ENCODE results near the gene SWI5. TPM values are rescaled to one million over a fixed set of nuclear protein-coding genes. Genes with fewer than 3 reads are reported as not detected.

The SWI5 gene
- total RNA-seq, 2 experiments from 2014 or later: 18.1 to 19.5 TPM

DNA sequence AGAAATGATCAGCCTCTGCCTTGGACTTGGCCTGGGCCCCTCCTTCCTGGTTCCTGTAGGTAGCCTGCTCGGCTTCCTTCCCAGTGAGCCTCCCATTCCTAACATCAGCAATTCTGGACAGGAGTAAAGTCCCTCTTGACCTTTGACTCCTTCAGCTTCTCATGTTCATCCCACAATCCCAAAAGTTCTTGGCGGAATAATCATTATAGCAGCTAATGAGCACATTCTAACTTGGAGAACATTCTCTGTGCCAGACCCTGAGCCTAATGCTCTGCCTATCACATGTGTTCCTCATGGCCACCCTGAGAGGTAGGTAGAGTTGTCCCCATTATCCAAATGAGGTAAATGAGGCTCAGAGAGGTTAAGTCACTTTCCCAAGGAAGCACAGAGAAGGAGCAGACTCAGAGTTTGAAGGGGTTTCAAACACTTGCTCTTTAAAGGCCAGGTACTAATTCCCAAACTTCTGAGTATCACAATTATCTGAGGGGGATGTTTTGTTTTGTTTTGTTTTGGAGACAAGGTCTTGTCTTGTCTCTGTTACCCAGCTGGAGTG is 21.2 kb downstream of the SWI5 start:
- ChIA-PET POLR2A (no interaction called here), CTCF (interaction anchor here (1.3 to 1.4 kb wide), 2 partner anchors 48 to 59 kb away, joined by 3 read pairs; no protein-coding TSS in a partner anchor)

- ChIA-PET POLR2A (no interaction called here), CTCF (interaction anchor here (1.4 kb wide), 1 partner anchor 46 kb away, joined by 3 read pairs; no protein-coding TSS in a partner anchor)
Measured at GRCh38 chr9:128298535-128299482, 22.7 kb downstream of the SWI5 start.

DNA sequence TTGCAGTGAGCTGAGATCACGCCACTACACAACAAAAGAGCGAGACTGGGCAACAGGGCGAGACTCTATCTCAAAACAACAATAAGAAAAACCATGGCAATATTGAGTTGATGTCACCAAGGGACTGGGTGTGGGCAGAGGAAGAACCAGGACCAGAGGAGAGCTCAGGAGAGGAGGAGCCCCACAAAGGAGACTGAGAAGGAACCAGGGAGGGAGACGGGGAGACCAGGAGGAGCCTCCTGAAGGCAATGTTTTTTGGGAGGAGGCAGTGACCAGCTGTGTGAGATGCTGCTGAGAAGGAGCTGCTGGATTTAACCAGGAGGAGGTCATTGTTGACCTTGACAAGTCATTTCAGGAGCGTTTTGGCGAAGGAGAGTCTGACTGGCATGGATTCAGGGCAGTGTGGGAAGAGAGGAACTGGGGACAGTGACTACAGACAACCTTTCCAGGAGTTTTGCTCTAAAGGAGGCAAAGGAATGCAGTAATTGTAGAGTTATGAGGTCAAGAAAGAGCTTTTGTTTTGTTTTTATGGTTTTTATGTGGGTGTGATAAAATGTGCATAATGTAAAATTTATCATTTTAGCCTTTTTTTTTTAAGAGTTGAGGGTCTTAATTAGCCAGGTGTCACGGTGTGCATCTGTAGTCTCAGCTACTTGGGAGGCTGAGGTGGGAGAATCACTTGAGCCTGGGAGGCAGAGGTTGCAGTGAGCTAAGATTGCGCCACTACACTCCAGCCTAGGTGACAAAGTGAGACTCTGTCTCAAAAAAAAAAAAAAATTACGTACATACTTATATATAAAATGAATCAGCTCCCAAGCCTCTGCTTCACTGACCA is 28.3 kb downstream of the SWI5 start:
- CTCF ChIA-PET: interaction anchor here (0.5 kb wide), 1 partner anchor 162 kb away, joined by 3 read pairs; no protein-coding TSS in a partner anchor

DNA sequence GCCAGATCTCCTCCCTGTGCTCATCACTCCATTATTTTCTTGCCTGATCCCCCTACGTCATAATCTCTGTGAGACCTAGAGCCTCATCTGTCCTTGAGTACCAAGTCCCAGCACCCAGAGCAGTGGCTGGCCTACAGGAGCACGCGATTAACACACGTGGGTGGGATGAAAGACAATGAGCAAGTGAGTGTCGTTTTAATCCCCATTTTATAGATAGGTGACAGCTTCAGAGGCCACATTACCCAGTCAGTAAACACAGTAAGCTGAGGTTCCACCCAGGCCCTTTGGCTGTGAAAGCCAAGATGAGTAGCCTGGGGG is 28.9 kb downstream of the SWI5 start:
- CTCF ChIA-PET: no interaction called here

More for the DNA sequence above, 28.3 kb downstream of the SWI5 start:
- POLR2A ChIA-PET: no interaction called here

GRCh38 chr9:128309551-128309950 is 33.5 kb downstream of the SWI5 start:
- POLR2A ChIA-PET: no interaction called here
- CTCF ChIA-PET: no interaction called here

More for the DNA sequence above, 28.9 kb downstream of the SWI5 start:
- POLR2A ChIA-PET: no interaction called here

DNA sequence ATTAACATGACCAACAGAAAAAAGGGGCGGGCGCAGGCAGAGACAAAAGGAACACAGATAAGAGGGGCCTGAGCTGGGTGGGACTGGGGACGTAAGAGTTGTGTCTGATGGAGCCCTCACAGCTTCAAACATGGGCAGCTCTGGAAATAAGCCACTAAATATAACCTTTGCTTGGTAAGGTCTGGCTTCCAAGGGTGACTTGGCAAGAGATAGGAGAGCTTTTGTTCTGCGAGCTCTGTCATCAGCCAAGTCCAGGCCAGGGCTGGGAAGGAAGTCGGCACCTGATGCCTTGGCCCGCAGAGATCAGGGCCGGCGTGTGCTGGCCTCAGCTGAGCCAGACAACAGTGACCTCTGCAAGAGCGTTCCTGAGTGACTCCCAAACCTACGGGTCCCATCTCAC is 34.4 kb downstream of the SWI5 start:
- CTCF ChIA-PET: interaction anchor here (0.6 kb wide), 1 partner anchor 18 kb away, joined by 3 read pairs; no protein-coding TSS in a partner anchor
- POLR2A ChIA-PET: no interaction called here

DNA sequence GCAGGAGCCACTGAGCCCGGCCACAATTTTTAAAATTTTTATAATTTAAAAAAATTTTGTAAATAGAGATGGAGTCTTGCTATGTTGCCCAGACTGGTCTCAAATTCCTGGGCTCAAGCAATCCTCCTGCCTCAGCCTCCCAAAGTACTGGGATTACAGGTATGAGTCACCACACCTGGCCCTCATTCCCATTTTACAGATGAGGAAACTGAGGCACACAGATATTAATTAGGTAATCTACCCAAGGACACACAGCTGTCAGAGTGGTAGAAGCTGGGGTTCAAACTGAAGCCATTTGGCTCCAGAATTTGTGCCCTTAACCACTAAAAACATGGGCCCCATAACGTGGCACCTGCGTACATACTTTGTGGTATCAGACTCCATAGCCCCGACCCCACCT is 38.6 kb downstream of the SWI5 start:
- ChIA-PET CTCF (interaction anchor here (0.6 kb wide), 1 partner anchor 129 kb away, joined by 3 read pairs; no protein-coding TSS in a partner anchor), POLR2A (no interaction called here)

DNA sequence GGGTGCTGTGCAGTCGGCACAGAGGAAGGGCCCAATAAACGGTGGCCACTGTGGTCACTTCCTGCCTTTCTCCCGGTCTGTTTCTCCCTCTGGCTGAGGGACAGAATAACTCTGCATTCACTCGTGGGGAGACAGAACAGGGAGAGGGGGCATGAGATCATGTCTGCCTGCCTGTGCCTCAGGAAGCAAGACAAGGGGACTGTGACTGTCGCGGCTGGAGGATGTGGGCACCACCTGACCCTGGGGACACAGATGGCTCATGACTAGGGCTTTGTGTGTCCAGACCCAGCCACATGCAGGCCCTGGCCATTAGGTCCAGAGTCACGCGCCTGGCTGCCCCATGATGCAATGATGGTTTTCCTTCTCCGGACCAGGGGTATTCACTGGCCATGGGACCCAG is 40.3 kb downstream of the SWI5 start:
- ChIA-PET POLR2A (no interaction called here), CTCF (no interaction called here)

- ChIA-PET POLR2A (no interaction called here), CTCF (no interaction called here)
Measured at GRCh38 chr9:128317629-128318028, 41.6 kb downstream of the SWI5 start.

DNA sequence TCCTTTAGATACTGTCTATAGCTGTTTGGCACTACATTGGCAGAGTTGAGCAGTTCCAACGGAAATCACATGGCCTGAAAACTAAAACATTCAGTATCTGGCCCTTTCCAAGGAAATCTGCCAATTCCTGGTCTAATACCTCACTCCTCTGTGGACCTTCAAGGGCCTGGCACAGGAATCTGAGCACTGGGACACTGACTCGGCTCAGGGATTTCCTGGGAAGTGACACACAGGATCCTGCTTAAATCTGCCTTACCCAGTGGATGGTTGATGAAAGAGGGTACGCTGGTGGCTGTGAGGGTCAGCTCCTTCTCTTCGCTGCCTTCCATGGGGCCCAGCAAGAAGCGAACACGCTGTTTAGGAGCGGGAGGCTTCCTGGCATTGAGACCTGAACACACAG is 45.3 kb downstream of the SWI5 start:
- ChIA-PET CTCF (interaction anchor here (0.9 to 2.1 kb wide), 2 partner anchors 20 to 41 kb away, joined by 3 to 7 read pairs; no protein-coding TSS in a partner anchor), POLR2A (interaction anchor here (1.1 kb wide), 1 partner anchor 46 kb away, joined by 3 read pairs; the partner anchor contains the start of genes GOLGA2 and SWI5)

DNA sequence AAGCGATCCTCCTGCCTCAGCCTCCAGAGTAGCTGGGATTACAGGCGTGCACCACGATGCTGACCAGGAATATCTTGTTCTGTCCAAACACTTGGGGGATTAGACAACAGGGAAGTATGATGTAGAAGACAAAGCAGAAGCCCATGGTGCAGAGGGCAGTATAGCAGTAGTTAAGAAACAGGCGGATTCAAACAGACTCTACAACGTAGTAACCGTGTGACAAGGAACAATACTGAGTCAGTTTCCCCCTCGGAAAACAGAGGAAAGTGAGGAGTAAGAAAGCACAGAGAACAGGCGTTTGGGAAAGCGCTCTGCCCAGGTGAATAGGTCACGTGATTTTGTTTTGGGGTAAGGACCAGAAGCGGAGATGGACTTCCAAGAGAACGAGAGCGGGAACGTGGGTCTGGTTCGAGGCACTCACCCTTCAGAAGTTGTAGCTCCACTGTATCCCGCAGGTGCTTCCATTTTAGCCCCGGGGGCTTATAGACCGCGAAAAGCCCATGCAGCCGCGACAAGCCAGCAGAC is 45.9 kb downstream of the SWI5 start:
- ChIA-PET POLR2A (interaction anchor here (1.1 kb wide), 1 partner anchor 46 kb away, joined by 3 read pairs; the partner anchor contains the start of genes GOLGA2 and SWI5), CTCF (interaction anchor here (0.6 to 2.1 kb wide), 3 partner anchors 8 to 40 kb away, joined by 3 to 7 read pairs (median 6); no protein-coding TSS in a partner anchor)

DNA sequence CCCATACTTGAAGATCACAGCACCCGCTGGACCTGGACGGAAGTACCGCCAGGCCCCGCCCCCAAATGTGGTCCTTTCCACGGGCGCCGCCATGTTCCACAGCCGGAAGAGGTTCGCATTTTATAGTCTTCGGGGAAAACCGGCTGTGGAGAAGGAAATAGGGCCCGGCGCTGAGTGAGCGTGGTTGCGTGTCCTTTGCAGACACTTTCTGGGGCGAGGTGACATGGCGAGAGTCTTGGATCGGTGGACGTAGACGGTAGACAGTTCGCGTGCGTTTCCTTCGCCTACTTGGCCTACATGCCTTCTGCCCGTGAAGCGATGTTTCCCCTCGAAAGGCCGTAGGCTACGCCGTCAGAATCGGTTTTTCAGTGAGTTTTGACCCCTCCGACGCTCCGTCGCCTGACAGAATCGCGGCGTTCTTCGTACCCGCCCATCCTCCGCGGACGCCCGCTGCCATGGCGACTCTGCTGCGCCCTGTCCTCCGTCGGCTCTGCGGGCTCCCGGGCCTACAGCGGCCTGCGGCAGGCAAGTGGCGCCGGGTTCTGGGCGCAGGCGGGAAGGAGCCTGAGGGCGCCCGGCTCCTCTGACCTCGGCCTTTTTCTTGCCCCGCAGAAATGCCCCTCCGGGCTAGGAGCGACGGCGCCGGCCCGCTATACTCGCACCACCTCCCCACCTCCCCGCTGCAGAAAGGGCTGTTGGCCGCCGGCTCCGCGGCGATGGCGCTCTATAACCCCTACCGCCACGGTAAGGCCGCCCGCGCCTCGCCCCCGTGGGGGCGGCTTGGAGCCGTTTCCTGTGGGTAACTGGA is 46.5 kb downstream of the SWI5 start, which contains the start of the genes COQ4 and TRUB2:
TSS of gene COQ4 (plus strand) at position 436 of the 808 bp plus-strand sequence. CDS start at position 456, 20 bp downstream.
TSS of gene TRUB2 (minus strand) at position 44 of the 808 bp plus-strand sequence. CDS start at position 5, 39 bp downstream.
- CTCF ChIA-PET: interaction anchor here (2.1 kb wide), 1 partner anchor 19 kb away, joined by 7 read pairs; no protein-coding TSS in a partner anchor
- POLR2A ChIA-PET: interaction anchor here (1.1 kb wide), 1 partner anchor 47 kb away, joined by 3 read pairs; the partner anchor contains the start of genes GOLGA2 and SWI5

DNA sequence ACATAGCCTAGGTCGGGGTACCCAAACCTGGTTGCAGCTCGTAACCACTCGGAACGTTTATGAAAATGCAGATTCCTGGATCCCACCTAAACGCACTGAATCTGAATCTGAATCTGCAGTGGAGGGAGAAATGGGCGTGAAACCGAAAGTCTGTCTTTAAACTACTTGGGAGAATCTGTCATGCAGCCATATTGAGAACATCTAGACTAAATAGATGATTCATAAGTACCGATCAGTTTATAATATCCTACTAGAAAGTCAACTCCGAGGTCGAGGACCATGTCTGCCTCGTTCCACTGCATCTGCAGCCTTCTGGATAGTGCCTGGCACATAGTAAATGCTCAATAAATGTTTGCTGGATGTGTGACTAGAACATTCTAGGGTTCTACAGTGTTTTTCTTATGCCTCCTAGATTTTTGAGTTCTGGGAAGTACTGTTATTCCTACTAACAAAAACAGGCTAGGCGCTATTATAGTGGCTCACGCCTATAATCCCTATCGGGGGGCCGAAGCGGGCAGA is 47.2 kb downstream of the SWI5 start:
- CTCF ChIA-PET: interaction anchor here (2.1 kb wide), 1 partner anchor 18 kb away, joined by 8 read pairs; no protein-coding TSS in a partner anchor
- POLR2A ChIA-PET: no interaction called here

DNA sequence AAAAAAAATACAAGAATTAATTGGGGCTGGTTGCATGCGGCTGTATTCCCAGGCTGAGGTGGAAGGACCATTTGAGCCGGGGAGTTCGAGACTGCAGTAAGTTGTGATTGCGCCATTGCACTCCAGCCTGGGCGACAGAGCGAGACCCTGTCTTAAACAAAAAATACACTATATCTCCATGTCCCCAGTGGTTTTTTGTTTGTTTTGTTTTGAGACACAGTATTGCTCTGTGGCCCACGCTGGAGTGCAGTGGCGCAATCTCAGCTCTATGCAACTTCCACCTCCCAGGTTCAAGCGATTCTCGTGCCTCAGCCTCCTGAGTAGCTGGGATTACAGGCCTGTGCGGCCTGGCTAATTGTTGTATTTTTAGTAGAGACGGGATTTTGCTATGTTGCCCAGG is 47.7 kb downstream of the SWI5 start:
- CTCF ChIA-PET: interaction anchor here (2.1 kb wide), 1 partner anchor 17 kb away, joined by 8 read pairs; no protein-coding TSS in a partner anchor
- POLR2A ChIA-PET: no interaction called here

DNA sequence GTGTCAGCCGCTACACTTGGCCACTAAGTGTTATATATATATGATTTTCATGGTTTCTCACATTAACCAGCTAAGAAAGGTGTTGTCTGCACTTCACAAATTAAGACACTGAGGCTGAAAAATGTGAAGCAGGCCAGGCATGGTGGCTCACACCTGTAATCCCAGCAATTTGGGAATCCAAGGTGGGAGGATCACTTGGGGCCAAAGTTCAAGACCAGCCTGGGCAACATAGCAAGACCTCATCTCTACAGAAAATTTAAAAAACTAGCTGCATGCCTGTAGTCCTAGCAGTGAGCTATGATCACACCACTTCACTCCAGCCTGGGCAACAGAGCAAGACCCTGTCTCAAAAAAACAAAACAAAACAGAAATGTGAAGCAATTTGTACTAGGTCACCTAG is 48.3 kb downstream of the SWI5 start:
- ChIA-PET CTCF (interaction anchor here (0.6 to 2.1 kb wide), 2 partner anchors 17 to 328 kb away, joined by 3 to 8 read pairs; no protein-coding TSS in a partner anchor), POLR2A (no interaction called here)

GRCh38 chr9:128325629-128326028 is 49.6 kb downstream of the SWI5 start:
- CTCF ChIA-PET: no interaction called here
- POLR2A ChIA-PET: no interaction called here

- ChIA-PET POLR2A (no interaction called here), CTCF (interaction anchor here (1.5 kb wide), 1 partner anchor 11 kb away, joined by 4 read pairs; no protein-coding TSS in a partner anchor)
Measured at GRCh38 chr9:128333451-128333869, 57.4 kb downstream of the SWI5 start.

GRCh38 chr9:128335161-128335560 is 59.1 kb downstream of the SWI5 start:
- CTCF ChIA-PET: no interaction called here
- POLR2A ChIA-PET: no interaction called here
